ENCODE data around the gene HCRT.

HCRT gene

GRCh38 chr17:42203354-42203753 lies 18.1 kb upstream of the HCRT start:
- no peak overlapping the region for H3K27ac Mint-ChIP-seq
- H3K9me3 Mint-ChIP-seq: no peaks in the 10 kb centered on the region
- no peak overlapping the region for H3K4me3 Mint-ChIP-seq
- H3K36me3 Mint-ChIP-seq: peaks cover 99% of the 10 kb centered on the region
- H3K4me1 Mint-ChIP-seq: no peaks in the 10 kb centered on the region
- no peak for DNase-seq (ENCODE audit: low spot score in 2 of 2)
- no peak for ATAC-seq

- peaks cover 95% of the 10 kb centered on the region for H3K36me3 Mint-ChIP-seq
- no peaks in the 10 kb centered on the region for H3K9me3 Mint-ChIP-seq
- H3K27ac Mint-ChIP-seq: peak overlapping the region; percentile 36
- DNase-seq (ENCODE audit: low spot score in 2 of 2) (no peak), ATAC-seq (no peak)
- H3K4me3 Mint-ChIP-seq: no peak overlapping the region
- H3K4me1 Mint-ChIP-seq: peaks cover under 1% of the 10 kb centered on the region
Measured at GRCh38 chr17:42202696-42203095, 17.4 kb upstream of the HCRT start.

- DNase-seq (ENCODE audit: low spot score in 2 of 2): no peak
- Mint-ChIP-seq H3K4me1 (peaks cover 5% of the 10 kb centered on the region), H3K9me3 (no peaks in the 10 kb centered on the region), H3K27ac (peak overlapping the region; percentile 36), H3K4me3 (no peak overlapping the region), H3K36me3 (peaks cover 95% of the 10 kb centered on the region)
- ATAC-seq: no peak
Measured at GRCh38 chr17:42202159-42202558, 16.9 kb upstream of the HCRT start.

DNA sequence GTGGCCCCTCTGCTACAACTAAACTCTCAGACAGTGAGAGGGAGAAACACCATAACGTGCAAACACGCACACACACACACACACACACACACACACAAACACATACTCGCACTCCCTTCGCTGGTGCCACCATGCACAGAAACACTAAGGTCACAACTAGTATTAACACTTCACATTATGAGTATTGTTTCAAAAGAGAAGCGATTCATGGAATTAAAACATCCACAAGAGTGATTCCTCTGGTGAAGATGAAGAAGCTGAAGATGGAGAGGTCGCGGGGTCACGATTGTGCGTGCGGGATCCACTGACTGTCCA lies 16.2 kb upstream of the HCRT start:
- H3K9me3 Mint-ChIP-seq: no peaks in the 10 kb centered on the region
- H3K4me1 Mint-ChIP-seq: peaks cover 5% of the 10 kb centered on the region
- ATAC-seq (no peak), DNase-seq (ENCODE audit: low spot score in 2 of 2) (no peak)
- peak overlapping the region; percentile 36 for H3K27ac Mint-ChIP-seq
- no peak overlapping the region for H3K4me3 Mint-ChIP-seq
- peaks cover 95% of the 10 kb centered on the region for H3K36me3 Mint-ChIP-seq

DNA sequence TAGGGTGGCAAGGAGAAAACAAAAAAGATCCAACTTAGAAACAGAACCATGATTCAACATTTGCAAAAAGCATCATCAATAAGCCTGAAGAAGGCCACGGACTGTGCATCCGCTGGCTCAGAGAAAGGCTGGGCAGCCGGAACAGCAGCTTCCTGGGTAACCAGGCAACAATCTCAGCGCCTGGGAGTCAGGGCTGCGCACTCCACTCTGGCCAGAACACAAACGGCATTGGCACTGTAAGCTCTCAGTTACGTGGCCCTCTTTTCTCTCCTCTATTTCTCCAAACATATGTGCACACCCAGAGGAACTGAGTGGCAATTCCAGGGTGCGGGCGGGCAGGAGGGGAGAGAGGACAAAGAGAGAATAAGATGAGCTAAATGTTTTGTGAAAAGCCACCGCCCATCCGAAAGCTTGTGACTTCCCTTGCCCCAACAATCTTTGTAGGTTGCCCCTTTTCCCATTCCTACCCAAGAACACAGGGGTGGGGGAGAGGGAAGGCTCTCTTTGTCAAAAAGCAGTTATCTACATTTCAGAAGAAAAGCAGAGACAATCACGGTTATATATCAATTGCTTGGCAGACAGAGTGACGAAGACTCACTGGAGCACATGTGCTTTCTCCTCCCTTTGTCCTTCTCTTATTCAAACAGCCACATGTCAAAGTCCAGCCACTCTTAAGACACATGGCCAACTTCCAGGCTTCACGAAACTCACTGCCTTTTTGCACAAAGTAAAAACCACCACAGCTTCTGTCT lies 15.6 kb upstream of the HCRT start:
- H3K9me3 Mint-ChIP-seq: no peaks in the 10 kb centered on the region
- ATAC-seq (no peak), DNase-seq (ENCODE audit: low spot score in 2 of 2) (no peak)
- H3K4me3 Mint-ChIP-seq: no peak overlapping the region
- peak overlapping the region; percentile 58 for H3K27ac Mint-ChIP-seq
- H3K4me1 Mint-ChIP-seq: peaks cover 5% of the 10 kb centered on the region
- H3K36me3 Mint-ChIP-seq: peaks cover 90% of the 10 kb centered on the region

DNA sequence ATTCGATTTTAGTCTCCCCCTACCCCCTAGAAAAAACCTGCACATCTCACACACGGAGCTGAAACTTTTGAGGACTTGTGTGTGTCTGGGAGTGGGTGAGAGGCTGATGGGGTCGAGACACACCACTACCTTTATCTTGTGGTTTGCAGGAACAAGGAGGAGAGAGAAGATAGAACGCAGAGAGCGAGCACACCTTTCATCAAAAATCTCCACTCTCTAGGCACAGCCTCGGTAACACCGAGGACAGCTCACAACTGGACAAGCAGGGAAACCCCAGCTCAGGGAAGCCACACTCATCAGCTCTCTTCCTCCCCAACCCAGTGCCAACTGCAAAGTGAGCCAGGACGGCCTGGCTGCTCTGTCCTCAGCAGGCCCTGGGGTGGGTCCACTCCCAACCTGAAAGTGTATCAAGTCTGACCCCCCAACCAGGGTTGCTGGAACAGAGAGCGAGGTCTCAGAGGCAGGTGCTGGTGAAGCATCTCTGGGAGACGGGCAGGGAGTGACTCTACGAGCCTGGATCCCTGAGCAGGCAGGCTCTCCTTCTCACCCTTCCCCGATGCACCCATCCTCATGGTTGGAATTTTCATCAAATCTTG lies 14.3 kb upstream of the HCRT start:
- Mint-ChIP-seq H3K4me3 (no peak overlapping the region), H3K27ac (peak overlapping the region; percentile 74), H3K36me3 (peaks cover 79% of the 10 kb centered on the region), H3K4me1 (peaks cover 7% of the 10 kb centered on the region), H3K9me3 (no peaks in the 10 kb centered on the region)
- ATAC-seq (no peak), DNase-seq (ENCODE audit: low spot score in 2 of 2) (no peak)

- no peak overlapping the region for H3K27ac Mint-ChIP-seq
Measured at GRCh38 chr17:42198897-42199296, 13.6 kb upstream of the HCRT start.

DNA sequence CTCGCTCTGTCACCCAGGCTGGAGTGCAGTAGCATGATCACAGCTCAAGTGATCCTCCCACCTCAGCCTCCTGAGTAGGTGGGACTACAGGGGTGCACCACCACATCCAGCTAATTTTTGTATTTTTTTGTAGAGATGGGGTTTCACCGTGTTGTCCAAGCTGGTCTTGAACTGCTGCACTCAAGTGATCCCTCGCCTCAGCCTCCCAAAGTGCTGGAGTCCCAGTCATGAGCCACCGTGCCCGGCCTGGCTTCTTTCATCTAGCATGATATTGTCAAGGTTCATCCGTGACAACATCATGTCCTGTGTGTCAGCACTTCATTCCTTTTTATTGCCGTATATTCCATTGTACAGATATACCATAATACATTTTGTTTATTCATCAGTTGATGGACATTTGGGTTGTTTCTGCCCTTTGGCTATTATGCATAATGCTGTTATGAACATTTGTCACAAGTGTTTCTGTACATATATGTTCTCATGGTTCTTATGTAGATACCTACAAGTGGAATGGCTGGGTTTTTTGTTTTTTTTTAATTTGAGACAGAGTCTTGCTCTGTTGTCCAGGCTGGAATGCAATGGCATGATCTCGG lies 12.4 kb upstream of the HCRT start:
- no peak overlapping the region for H3K27ac Mint-ChIP-seq
- peaks cover 24% of the 10 kb centered on the region for H3K4me1 Mint-ChIP-seq
- H3K9me3 Mint-ChIP-seq: no peaks in the 10 kb centered on the region
- DNase-seq (ENCODE audit: low spot score in 2 of 2) (no peak), ATAC-seq (no peak)
- no peak overlapping the region for H3K4me3 Mint-ChIP-seq
- peaks cover 74% of the 10 kb centered on the region for H3K36me3 Mint-ChIP-seq

More at GRCh38 chr17:42198897-42199296, 13.6 kb upstream of the HCRT start:
- peaks cover 79% of the 10 kb centered on the region for H3K36me3 Mint-ChIP-seq
- peaks cover 13% of the 10 kb centered on the region for H3K4me1 Mint-ChIP-seq
- H3K4me3 Mint-ChIP-seq: no peak overlapping the region
- no peaks in the 10 kb centered on the region for H3K9me3 Mint-ChIP-seq
- DNase-seq (ENCODE audit: low spot score in 2 of 2) (no peak), ATAC-seq (no peak)

DNA sequence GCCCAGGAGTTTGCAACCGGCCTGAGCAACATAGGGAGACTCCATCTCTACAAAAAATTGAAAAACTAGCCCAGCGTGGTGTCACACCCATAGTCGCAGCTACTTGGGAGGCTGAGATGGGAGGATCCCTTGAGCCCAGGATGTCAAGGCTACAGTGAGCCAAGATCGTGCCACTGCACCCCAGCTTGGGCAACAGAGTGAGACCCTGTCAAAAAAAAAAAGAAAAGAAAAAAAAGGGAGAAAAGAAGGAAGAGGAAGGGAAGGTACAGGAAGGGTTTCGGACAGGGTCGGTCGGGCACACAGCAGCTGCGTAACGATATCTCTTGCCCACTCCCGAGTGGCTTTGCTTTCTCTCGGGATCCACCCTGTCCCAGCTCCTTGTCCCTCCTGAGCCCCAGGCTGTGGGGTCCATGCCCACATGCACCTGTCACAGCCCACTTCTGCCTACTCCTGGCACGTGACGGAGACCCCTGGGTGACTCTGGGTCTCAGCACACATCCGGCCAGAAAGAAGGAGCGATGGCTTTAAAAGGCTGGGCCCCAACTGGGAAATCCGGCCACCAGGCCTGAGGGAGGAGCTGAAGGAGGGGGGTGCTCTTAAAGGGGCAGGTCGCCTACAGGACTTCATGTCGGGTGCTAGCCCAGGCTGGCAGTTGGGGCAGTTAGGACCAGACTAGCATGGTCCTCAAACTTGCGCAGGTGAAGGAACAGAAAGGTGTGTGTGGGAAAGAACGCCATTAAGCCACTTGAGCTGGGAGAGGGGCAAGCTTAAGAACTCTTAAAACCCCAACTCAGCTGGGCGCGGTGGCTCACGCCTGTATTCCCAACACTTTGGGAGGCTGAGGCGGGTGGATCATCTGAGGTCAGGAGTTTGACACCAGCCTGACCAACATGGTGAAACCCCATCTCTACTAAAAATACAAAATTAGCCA lies 9.0 kb upstream of the HCRT start, which contains the start of gene GHDC:
Gene GHDC (minus strand): TSS at position 526 of the 931 bp plus-strand sequence. CDS start 913 bp downstream, outside the sequence.
- Mint-ChIP-seq H3K9me3 (no peaks in the 10 kb centered on the region), H3K36me3 (peaks cover 40% of the 10 kb centered on the region), H3K27ac (peak within 1 kb of the TSS; percentile 90), H3K4me1 (peaks cover 29% of the 10 kb centered on the region), H3K4me3 (peak within 1 kb of the TSS; percentile 89)
- peak; percentile 60 to 87 for DNase-seq (ENCODE audit: low spot score in 2 of 2)
- peak; percentile 96 for ATAC-seq

GRCh38 chr17:42193216-42193968 lies 8.1 kb upstream of the HCRT start:
- Mint-ChIP-seq H3K4me1 (peaks cover 29% of the 10 kb centered on the region), H3K36me3 (peaks cover 33% of the 10 kb centered on the region), H3K27ac (peak overlapping the region; percentile 90), H3K4me3 (peak overlapping the region; percentile 89), H3K9me3 (no peaks in the 10 kb centered on the region)
- DNase-seq (ENCODE audit: low spot score in 2 of 2): no peak
- no peak for ATAC-seq

- H3K27ac Mint-ChIP-seq: peak overlapping the region; percentile 90
- peaks cover 28% of the 10 kb centered on the region for H3K36me3 Mint-ChIP-seq
- H3K9me3 Mint-ChIP-seq: no peaks in the 10 kb centered on the region
- ATAC-seq (no peak), DNase-seq (ENCODE audit: low spot score in 2 of 2) (no peak)
- peak overlapping the region; percentile 89 for H3K4me3 Mint-ChIP-seq
- peaks cover 26% of the 10 kb centered on the region for H3K4me1 Mint-ChIP-seq
Measured at GRCh38 chr17:42192189-42193126, 7.2 kb upstream of the HCRT start.

- Mint-ChIP-seq H3K9me3 (no peaks in the 10 kb centered on the region), H3K27ac (no peak overlapping the region), H3K4me1 (peaks cover 23% of the 10 kb centered on the region), H3K36me3 (peaks cover 17% of the 10 kb centered on the region), H3K4me3 (no peak overlapping the region)
- no peak for ATAC-seq
- no peak for DNase-seq (ENCODE audit: low spot score in 2 of 2)
Measured at GRCh38 chr17:42191275-42191608, 6.0 kb upstream of the HCRT start.

GRCh38 chr17:42190491-42191274 lies 5.4 kb upstream of the HCRT start:
- H3K4me1 Mint-ChIP-seq: peaks cover 23% of the 10 kb centered on the region
- no peaks in the 10 kb centered on the region for H3K9me3 Mint-ChIP-seq
- peaks cover 17% of the 10 kb centered on the region for H3K36me3 Mint-ChIP-seq
- H3K27ac Mint-ChIP-seq: no peak overlapping the region
- no peak for DNase-seq (ENCODE audit: low spot score in 2 of 2)
- H3K4me3 Mint-ChIP-seq: no peak overlapping the region
- ATAC-seq: no peak
